GM21367 (cell line): ENCODE data around the gene NPHS2.
A peak's percentile ranks its signal among the peaks of the same experiment; 100 is the strongest.

Source experiments
- ATAC-seq: cut with Tn5 transposase; IDR thresholded peaks from one replicate; pipeline ENCODE4 v1.9.1; 2021; ENCODE audit not compliant: unreplicated experiment

NPHS2 gene

DNA sequence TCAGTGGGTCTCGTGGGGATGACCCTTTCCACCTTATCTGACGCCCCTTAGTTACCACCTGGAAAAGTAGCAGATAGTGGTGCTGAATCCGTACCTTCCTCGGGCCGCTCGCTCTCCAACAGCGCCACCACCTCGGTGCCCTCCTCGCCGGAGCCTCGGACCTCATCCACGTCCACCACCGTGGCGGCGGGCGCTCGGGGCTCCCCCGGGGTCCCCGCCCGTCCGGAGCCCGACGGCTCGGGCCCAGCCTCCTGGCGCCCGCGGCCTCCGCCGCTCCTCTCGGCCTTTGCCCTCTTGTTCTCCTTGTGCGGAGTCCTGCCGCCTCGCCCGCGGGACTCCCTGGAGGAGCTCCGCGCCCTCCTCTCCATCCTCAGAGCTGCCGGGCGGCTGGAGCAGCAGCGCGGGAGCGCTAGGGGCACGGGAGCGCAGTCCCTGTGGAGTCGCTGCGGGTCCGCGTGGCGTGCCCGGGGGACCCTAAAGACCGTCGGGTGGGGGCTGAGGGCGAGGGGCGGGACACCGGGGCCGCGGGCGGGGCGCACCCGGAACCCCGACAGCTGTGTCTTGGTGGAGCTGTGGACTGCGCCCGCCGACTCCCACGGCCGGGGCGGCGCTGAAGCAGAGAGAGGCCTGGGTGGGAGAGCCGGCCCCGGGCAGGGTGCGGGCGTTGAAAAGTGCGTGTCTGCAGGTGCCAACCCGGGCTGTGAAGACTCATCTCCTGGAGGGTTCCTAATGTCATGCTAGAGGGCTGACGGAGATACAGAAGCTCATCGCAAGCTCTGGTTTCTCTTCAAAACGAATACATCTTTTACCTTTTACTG is at the start of gene NPHS2:
Gene NPHS2 (minus strand): TSS at position 452 of the 818 bp plus-strand sequence. CDS start 84 bp downstream, at position 368.
- no peak for ATAC-seq

DNA sequence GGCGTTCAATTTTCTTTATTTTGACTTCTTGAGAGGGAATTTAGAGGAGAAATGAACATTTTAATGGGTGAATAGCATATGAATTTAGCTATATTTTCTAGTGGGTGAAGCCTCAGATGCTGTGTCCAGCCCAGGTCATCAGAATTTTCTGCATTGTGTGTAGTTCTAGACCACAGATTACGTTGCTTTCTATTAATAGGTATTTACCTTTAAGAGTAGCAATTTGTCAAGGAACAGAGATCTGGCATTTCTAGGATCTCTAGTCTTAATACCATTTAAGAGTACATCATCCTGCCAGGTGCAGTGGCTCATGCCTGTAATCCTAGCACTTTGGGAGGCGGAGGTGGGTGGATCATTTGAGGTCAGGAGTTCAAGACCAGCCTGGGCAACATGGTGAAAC is 36.6 kb upstream of the NPHS2 start:
- ATAC-seq = no peak

DNA sequence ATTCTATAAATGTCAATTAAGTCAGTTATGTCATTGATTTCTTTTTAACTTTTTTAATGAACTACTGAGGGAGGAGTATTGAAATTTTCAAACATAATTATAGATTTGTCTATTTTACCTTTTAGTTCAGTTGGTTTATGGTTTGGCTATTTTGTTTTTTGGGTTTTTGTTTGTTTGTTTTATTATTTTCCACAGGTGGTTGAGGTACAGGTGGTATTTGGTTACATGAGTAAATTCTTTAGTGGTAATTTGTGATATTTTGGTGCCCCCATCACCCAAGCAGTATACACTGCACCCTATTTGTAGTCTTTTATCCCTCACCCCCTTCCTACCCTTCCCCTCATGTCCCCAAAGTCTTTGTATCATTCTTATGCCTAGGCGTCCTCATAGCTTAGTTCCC is 25.3 kb upstream of the NPHS2 start:
- ATAC-seq = no peak

DNA sequence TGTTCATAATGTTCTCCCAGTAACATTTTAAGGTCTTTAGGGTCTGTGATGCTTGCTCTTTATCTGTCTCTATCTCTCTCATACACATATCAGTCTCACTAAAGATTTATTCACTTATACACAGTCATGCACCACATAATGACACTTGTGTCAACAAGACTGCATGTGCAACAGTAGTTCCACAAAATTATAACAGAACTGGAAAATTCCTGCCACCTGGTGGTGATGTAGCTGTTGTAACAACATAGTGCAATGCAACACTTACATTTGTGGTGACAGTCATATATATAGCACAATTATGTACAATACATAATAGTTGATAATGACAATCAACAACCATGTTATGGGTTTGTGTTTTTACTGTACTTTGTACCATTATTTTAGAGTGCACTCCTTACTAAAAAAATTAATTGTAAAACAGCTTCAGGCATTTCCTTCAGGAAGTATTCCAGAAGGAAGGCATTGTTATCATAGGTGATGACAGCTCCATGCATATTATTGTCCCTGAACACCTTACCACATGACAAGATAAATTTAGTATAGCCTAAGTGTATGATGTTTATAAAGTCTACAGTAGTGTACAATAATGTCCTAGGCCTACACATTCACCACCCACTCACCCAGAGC is 24.0 kb upstream of the NPHS2 start:
- ATAC-seq = no peak

DNA sequence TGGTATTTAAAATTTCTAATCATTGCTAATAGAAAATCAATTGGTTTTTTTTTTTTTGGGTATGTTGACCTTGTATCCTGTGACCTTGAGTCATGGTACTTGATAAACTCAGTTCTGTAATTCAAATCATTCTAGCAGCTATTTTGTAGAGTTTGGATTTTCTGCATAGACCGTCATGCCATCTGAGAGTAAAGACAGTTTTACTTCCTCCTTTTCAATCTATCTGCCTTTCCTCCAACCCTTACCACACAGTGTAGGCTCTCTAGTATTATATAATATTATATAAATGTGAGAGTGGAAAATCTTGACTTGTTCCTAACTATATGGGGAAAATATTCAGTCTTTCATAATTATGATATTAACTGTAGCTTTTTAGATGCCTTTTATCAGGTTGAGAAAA is 22.9 kb upstream of the NPHS2 start:
- ATAC-seq = peak; percentile 67

DNA sequence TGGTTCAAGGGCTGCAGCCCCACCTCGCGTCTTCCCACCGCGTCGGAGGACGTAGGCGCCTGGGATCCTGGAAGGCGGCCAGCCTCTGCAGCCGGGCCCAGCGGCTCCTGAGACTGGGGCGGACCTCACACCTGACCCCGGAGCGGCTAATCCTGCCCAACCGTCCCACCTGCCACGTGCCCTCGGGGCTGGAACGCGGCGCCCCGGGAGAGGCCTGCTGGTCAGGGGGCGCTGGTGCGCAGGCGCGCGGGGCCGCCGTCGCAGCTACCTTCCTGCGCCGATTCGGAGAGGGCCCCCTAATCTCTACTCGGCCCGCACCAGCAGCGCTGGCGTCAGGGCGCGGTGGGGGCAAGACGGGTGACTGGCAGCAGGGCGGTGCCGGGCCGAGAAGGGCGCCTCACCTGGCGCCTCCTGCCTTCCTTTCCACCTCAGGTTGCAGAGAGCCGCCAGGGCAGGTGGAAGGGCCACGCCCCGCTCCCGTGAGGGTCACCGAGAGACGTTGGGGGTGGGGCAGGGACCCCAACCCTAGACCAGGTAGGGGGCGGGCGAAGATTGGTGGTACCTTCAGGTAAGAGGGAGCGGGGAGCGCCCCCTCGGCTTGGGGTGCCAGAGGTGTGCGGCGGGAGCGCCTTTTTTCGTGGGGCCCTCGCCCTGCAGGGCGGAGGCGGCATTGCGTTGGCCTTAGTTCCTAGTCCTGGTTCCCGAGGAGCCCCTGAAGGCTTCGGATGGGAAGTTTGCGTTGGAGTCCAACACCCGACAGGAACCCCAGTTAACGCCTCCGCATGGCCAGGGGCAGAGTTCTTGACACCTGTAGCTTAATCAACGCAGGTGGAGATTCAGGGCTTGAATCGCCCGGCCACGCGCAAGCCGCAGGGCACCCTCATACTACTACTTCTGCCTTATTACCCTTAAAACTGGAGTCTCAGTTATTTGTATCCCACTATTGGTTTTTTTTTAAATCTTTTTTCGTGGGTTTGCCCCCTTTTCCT is 16.1 kb upstream of the NPHS2 start, which contains the start of gene TDRD5:
Gene TDRD5 (plus strand): TSS at position 241 of the 989 bp plus-strand sequence. CDS start 784 bp downstream, outside the sequence.
- ATAC-seq = no peak

DNA sequence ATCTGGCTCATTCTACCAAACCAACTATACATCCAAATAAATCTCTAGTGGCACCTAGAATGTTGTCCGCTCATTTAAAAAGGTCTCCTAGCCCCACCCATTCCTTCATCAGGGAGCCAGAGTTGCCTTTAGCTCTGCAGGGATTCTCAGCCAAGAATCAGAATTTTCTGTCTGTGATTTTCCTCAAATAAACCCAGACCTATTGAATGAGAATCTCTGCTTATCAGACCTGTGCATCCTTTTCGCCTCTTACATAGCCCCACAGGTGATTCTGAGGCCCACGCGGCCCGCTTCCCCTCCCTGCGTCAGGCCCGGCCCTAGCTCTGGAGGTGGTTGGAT is 15.5 kb upstream of the NPHS2 start:
- no peak for ATAC-seq

DNA sequence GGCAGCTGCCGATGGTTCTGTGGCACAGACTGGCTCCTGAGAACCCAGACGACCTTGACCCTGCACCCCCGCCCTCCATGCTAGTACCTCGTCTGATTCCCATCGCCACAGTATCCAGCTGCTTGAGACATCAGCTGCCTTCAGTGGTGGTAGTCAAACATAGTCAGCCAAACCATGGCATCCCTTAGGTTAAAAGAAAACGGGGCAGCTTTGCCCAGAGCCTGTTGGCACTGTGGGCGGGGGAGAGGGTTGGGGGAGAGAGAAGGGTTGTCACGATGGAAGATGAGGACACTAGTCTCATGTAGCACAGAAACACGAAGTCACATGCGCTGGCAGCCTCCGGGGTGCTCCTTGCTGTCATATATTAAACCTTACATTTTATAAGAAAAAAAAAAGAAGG is 14.9 kb upstream of the NPHS2 start:
- no peak for ATAC-seq

DNA sequence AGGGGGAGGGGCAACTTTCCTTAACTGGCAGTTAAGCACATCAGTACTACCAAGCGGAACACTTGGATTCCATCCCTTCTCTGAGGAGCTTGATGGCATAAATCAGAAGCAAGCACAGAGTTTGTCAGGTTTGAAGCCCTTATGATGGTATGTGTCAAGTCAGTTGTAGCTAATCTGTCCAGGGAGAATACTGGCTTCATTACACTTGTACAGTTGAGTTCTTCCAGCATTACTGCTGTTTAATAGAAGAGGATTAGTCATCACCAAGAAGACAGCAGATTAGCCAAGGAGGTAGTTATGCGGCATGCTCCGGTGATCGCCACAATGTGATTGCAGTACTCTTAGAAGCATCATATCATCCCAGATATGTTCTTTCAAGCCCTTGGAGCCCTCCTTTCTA is 13.8 kb upstream of the NPHS2 start:
- ATAC-seq = no peak

DNA sequence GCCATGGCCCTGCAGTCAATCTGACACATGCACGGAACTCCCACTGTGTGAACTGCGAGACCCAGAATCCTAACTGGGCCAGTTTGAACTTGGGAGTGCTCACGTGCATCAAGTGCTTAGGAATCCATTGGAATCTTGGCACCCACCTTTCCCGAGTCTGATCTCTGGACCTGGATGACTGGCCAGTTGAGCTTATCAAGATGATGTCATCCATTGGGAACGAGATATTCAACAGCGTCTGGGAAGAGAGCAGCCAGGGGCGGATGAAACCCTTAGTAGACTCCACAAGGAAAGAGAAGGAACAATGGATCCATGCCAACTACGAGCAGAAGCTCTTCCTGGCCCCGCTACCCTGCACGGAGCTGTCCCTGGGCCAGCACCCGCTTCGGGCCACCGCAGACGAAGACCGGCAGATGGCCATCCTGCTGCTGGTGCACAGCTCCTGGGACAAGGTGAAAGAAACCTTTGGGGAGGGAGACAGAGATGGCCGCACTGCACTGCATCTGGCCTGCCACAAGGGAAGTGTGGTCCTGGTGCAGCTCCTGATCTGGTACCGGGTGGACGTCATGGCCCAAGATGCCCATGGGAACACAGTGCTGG is 12.8 kb upstream of the NPHS2 start:
- ATAC-seq = no peak

DNA sequence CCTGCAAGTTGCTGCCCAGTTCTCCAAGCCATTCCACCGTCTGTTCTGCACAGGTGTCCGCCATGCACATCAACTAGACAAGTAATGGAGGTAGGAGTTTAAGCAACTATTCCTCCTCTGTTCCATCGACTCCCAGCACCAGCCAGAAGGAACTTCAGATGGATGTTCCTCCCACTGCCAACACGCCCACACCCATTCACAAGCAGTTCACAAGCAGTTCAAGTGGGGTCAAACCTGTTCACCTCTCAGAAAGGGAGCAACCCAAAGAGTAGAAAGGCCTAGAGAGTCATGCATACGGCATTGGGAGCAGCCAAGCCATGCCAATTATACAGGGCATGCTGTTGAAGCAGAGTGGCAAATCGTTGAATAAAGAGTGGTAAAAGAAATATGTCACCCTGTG is 11.6 kb upstream of the NPHS2 start:
- ATAC-seq = no peak

DNA sequence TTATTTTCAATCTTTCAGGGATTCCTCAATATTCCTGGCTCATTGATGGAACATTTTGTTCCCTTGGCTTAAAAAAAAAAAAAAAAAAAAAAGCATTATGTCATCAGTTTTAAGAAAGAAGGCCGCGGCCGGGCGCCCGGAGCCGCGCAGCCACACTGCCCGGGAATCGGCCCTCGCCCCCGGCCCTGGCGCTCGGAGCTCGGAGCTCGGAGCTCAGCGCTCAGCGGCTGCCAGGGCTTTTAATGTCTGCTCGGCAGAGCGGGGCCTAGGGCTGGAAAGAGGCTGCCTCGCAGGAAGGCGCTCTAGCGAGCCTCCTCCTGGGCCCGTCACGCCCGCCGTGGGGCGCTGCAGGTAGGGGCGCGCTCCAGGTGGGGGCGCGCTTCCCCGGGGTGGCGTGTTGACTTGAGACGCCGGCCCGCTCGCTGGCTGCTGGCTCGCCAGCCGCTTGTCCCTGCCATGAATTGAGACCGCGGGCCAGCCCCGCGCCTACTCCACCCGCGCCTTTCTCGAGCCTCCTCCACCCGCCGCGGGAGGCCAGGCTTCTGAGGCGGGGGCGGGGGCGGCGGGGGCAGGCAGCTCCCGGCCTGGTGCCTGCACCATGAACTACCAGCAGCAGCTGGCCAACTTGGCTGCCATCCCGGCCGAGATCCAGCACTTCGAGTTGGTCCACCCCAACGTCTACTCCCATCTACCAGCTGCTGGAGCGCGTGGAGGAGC is 10.5 kb upstream of the NPHS2 start:
- no peak for ATAC-seq

DNA sequence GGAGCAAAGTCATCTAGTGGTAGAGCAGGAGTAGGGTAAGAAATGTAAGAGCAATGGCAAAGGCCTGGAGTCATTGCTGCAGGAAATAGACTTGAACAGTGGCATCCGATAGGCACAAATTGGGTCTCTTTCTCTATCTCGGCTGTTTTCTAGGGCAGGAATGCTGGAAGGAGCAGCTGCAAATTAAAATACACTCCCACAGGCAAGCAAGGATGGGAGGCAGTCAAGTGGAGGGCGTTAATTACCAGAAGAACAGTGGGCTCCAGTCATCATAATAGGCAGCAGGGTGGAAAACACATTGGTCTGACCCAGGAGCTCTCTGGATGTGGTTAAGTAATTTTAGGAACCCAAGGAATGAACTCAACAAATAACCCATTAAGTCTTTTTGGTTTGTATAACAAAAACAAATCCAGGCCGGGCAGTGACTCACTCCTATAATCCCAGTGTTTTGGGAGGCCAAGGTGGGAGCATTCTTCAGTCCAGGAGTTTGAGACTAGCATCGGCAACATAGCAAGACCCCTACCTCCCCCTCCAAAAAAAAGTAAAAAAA is 8.1 kb upstream of the NPHS2 start:
- ATAC-seq = no peak

DNA sequence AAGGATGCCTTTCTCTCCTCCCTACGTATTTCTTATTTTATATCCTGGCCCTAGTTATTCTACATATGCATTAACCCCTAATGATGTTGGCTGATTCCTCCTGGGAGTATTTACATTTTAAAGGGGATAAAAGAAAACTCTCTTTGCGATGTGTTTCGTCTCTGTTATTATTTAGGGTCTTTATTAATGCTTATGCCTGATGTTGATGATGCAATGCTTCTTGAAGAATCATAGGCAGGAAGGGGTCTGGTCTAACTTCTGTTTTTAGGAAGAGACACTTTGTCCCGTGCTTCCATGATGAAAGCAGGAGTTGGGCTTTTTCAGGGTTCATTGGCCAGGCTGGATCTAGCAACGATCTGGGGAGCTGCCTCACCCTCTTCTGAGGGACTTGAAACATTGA is 761 bp upstream of the NPHS2 start:
- ATAC-seq = no peak

DNA sequence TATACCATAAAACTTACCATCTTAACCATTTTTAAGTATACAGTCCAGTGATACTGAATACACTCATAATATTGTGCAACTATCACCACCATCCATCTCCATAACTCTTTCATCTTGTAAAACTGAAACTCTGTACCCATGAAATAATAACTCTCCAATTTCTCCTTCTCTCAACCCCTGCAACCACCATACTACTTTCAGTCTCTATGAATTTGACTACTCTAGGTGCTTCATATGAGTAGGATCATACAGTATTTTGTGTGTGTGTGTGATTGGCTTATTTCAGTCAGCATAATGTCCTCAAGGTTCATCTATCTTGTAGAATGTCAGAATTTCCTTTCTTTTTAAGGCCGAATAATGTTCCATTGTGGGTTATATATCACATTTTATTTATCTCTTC is 17.7 kb downstream of the NPHS2 start:
- no peak for ATAC-seq

DNA sequence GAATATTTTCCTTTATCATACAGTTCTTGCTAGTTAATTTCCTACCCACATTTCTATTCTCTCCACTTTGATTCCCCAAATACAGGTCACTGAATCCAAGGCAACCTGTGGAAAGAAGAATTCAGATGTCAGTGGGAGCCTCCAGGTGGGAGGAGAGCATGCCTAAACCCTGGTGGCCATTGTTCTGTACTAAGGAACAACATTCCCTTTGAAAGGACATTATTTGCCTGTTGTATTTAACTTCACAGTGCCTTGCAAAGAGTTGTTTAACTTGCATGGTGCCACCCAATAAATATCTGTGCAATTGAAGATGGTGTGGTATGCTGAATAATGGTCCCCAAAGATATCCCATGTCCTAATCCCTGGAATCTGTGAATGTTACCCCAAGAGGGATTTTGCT is 21.3 kb downstream of the NPHS2 start:
- ATAC-seq = no peak

DNA sequence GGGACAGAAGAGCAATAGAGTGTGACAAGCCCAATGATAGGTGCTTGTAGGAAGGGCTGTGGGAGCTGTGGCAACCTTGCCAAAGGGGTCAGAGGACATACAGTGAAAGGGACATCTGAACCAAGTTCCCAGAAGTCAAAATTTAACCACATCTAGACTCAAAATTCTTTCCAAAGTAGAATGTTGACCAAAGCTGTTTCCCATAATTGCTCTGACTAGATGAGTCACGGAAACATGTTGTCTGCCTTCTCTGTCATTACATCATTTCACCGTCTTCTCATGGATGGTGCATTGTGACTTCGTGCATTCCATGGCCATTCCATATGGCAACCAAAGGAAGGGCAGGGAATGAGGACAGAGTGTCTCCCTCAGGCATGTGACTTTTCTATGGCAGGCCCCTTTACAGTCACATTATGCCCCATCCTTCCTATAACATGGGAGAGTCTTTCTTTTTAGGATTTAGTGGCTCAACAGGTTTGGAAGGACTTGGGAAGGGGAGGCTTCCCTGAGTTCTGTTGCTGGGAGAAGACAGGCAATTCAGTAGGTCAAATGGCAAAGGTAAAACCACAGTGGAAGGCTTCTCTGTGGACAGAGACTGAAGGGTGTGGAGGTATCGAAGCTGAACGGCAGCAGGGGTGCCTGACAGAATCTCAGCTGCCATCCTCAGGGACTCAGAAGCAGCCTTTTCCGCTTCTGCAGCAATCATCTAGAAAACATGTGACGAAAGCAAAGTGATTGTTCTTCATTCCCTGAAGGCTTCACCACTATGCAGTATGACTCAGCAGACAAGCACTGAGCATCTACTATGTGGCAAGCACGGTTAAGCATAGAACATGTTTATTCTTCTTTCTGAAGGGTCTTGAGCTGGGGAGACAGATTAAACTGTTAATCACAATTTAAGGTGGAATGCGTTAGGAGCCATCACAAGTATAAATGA is 24.7 kb downstream of the NPHS2 start:
- no peak for ATAC-seq

DNA sequence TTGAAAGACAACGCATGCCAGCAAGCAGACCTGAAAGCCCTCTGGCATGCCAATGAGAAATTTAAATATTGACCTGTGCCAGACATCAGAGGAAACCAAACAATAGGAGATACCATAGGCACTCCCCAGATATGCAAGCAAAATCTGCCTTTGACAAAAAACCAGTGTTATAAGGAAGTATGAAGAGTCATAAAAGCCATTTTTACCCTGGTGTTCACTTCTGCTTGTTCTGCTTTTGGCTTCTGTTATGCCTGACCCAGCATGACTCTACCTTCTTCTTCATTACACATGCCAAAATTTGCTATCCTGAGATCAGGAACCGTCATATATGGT is 26.4 kb downstream of the NPHS2 start:
- no peak for ATAC-seq

DNA sequence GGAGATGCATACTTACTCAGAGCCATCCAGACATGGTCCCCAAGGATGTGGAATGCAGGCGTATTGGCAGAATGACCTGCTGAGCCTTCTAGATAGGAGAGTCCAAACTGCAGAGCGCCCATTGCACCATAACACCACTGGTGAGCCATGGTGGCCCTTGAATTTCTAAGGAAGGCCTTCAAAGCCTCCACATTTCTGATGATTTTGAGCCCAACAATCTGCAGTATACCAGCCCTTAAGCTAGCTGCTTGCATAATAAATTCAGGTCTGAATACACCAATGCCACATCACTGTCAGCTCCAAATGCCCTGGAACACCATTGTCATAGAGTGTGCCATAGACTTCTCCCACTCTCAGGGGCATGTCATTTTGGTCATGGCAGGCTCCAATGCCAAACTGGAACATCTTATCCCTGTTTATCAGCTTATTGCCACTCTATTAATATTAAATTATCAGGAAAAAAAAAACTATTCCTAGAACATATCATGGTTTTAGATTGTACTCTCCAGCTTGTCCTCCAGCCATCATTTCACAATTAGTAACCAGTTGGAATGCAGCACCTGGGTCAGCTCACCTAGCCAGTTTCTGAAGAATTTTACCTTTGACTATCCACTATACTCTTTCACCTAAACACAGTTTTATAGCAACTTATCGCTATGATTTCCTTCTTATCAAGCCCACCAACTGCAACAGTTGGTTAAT is 26.9 kb downstream of the NPHS2 start:
- no peak for ATAC-seq
